A549 (cell line): Measurements from ENCODE around the gene OR9A2. TPM values are rescaled to one million over a fixed set of nuclear protein-coding genes. Genes with fewer than 3 reads are reported as not detected.

ENCODE experiments used
- ATAC-seq, 2 experiments: fragments of 200-7000 bp in 1 of 2; fragments of >200 bp in 1 of 2; cut with Nextera tagmentation in 1 of 2; cut with Tn5 transposase in 1 of 2; 3 replicates each; pipeline versions ENCODE4 v1.8.0 to v1.9.1; 2018 to 2020; ENCODE audit warnings: mild to moderate bottlenecking in 1 of 2, moderate library complexity in 1 of 2
- CTCF ChIA-PET: fragments of 300-600 bp; sonication (Branson Sonifier 250); formaldehyde crosslinking; extraction: SDS; loops from one replicate; lab custom pipeline; 2021; ENCODE audit warnings: antibody characterized with exemption, inconsistent platforms; lab: Yijun Ruan, JAX
- POLR2A ChIA-PET: fragments of 350-600 bp; formaldehyde crosslinking; extraction: SDS; loops from one replicate; lab custom pipeline; 2021; ENCODE audit warnings: antibody characterized with exemption, inconsistent platforms; lab: Yijun Ruan, JAX
- DNase-seq, 2 experiments: peaks; one replicate each; pipeline versions ENCODE4 v3.0.0 to v3.0.0-alpha.2; 2011 to 2016; ENCODE audit warnings: low read depth in 1 of 2, low spot score in 1 of 2
- FAIRE-seq: peaks from 2 replicates; lab custom pipeline; 2011; peaks lifted over from hg19 to GRCh38; lab: Jason Lieb, UNC
- H3K27ac ChIP-seq, 2 experiments: fragments of >200 bp; sonication (Bioruptor Twin); formaldehyde crosslinking; 3 replicates each; pipeline ENCODE4 v1.5.1; 2016 to 2017
- H3K4me1 ChIP-seq: fragments of >200 bp; sonication (Bioruptor Twin); formaldehyde crosslinking; 3 replicates; pipeline ENCODE4 v1.6.1; 2016
- H3K4me2 ChIP-seq: fragments of >200 bp; sonication (Bioruptor Twin); formaldehyde crosslinking; 3 replicates; pipeline ENCODE4 v1.6.1; 2016
- H3K4me3 ChIP-seq: fragments of >200 bp; sonication (Bioruptor Twin); formaldehyde crosslinking; 3 replicates; pipeline ENCODE4 v1.5.1; 2016
- H3K9me3 ChIP-seq: fragments of >200 bp; sonication (Bioruptor Twin); formaldehyde crosslinking; 3 replicates; pipeline ENCODE4 v1.6.1; 2016
- CBX8 ChIP-seq: fragments of 200-600 bp; sonication (generic); IDR thresholded peaks from 2 replicates; pipeline ENCODE4 v1.6.1; 2016
- EP300 ChIP-seq, 2 experiments: fragments of >200 bp; sonication (Bioruptor Twin); formaldehyde crosslinking; IDR thresholded peaks; 2 replicates in 1 of 2; 3 replicates in 1 of 2; pipeline ENCODE4 v1.6.1; 2016 to 2017
- FOSL2 ChIP-seq, 2 experiments: fragments of 450-650 bp in 1 of 2; fragments of >200 bp in 1 of 2; sonication (Bioruptor Twin) in 1 of 2; formaldehyde crosslinking; IDR thresholded peaks; 2 replicates each; pipeline versions ENCODE4 v1.5.0 to v1.6.1; 2016 to 2020; ENCODE audit warnings: mild to moderate bottlenecking in 1 of 2, moderate library complexity in 1 of 2
- FOXS1 ChIP-seq: fragments of 250-450 bp; sonication (Bioruptor Pico); IDR thresholded peaks from 2 replicates; pipeline ENCODE4 v1.5.0; 2020; ENCODE audit warnings: mild to moderate bottlenecking, moderate library complexity
- GATA3 ChIP-seq: IDR thresholded peaks from 2 replicates; pipeline ENCODE4 v1.6.1; 2012; ENCODE audit warnings: borderline replicate concordance
- HMGXB4 ChIP-seq: fragments of 250-450 bp; sonication (Bioruptor Pico); IDR thresholded peaks from 2 replicates; pipeline ENCODE4 v1.5.0; 2021; ENCODE audit warnings: mild to moderate bottlenecking, moderate library complexity, borderline replicate concordance
- JUN ChIP-seq, 2 experiments: fragments of >200 bp; sonication (Bioruptor Twin); formaldehyde crosslinking; IDR thresholded peaks; 2 replicates in 1 of 2; 3 replicates in 1 of 2; pipeline ENCODE4 v1.6.1; 2016 to 2017
- JUNB ChIP-seq: fragments of >200 bp; sonication (Bioruptor Twin); formaldehyde crosslinking; IDR thresholded peaks from 2 replicates; pipeline ENCODE4 v1.6.1; 2016
- KDM1A ChIP-seq: fragments of 200-600 bp; sonication (generic); IDR thresholded peaks from 2 replicates; pipeline ENCODE4 v1.6.1; 2016; ENCODE audit warnings: low read depth, mild to moderate bottlenecking
- MAX ChIP-seq: IDR thresholded peaks from 2 replicates; pipeline ENCODE4 v1.6.1; 2012
- MAZ ChIP-seq: fragments of 150-350 bp; IDR thresholded peaks from 2 replicates; pipeline ENCODE4 v1.6.1; 2014; ENCODE audit warnings: antibody characterized with exemption, low read depth, low read length, borderline replicate concordance
- NFE2L2 ChIP-seq: fragments of 150-350 bp; conservative IDR thresholded peaks from 2 replicates; pipeline ENCODE4 v1.6.1; 2014; ENCODE audit warnings: low read length
- PBX3 ChIP-seq: IDR thresholded peaks from 2 replicates; pipeline ENCODE4 v1.6.1; 2012
- PHF8 ChIP-seq: fragments of 200-600 bp; sonication (generic); IDR thresholded peaks from 2 replicates; pipeline ENCODE4 v1.6.1; 2016; ENCODE audit warnings: low read depth, mild to moderate bottlenecking, antibody characterized with exemption, moderate library complexity, borderline replicate concordance
- POLR2A ChIP-seq: IDR thresholded peaks from 2 replicates; pipeline ENCODE4 v1.6.1; 2012; ENCODE audit warnings: mild to moderate bottlenecking, low read length
- POLR2AphosphoS2 ChIP-seq: conservative IDR thresholded peaks from 2 replicates; pipeline ENCODE4 v1.6.1; 2012; ENCODE audit warnings: low read length, improper control_type of control experiment, inconsistent platforms
- RAD21 ChIP-seq, 2 experiments: fragments of >200 bp in 1 of 2; sonication (Bioruptor Twin) in 1 of 2; formaldehyde crosslinking in 1 of 2; IDR thresholded peaks in 1 of 2; conservative IDR thresholded peaks in 1 of 2; 2 replicates in 1 of 2; 3 replicates in 1 of 2; pipeline ENCODE4 v1.6.1; 2012 to 2018; ENCODE audit warnings: inconsistent platforms in 1 of 2
- RNF2 ChIP-seq: fragments of 200-600 bp; sonication (generic); IDR thresholded peaks from 2 replicates; pipeline ENCODE4 v1.6.1; 2016; ENCODE audit warnings: low read depth, mild to moderate bottlenecking, antibody characterized with exemption, moderate library complexity, borderline replicate concordance
- TFCP2L1 ChIP-seq: fragments of 250-450 bp; sonication (Bioruptor Pico); IDR thresholded peaks from 2 replicates; pipeline ENCODE4 v1.5.0; 2021; ENCODE audit warnings: mild to moderate bottlenecking
- ZC3H11A ChIP-seq: fragments of 450-650 bp; IDR thresholded peaks from 2 replicates; pipeline ENCODE4 v1.6.1; 2014; ENCODE audit warnings: antibody characterized with exemption, mild to moderate bottlenecking
- ZNF302 ChIP-seq: fragments of 250-450 bp; sonication (Bioruptor Pico); IDR thresholded peaks from 2 replicates; pipeline ENCODE4 v1.9.0; 2021; ENCODE audit warnings: inconsistent platforms, mild to moderate bottlenecking, moderate library complexity
- ZSCAN20 ChIP-seq: fragments of 250-450 bp; sonication (Bioruptor Pico); IDR thresholded peaks from 2 replicates; pipeline ENCODE4 v1.8.0; 2022; ENCODE audit warnings: mild to moderate bottlenecking, moderate library complexity
- WGBS: methylation state at CpG from one replicate; pipeline ENCODE4 v1.1.6; 2017; ENCODE audit errors: missing lambda C conversion rate; 5-methylcytosine and 5-hydroxymethylcytosine counted together
- polyA plus RNA-seq, 4 experiments: library from polyadenylated mRNA; depleted of rRNA in 3 of 4; stranded (reverse); fragments of >200 nt; fragmentation: RNase III in 1 of 4; extraction: RNeasy Plus Mini Kit Qiagen cat#74134 plus additional on column Dnase treatment in 1 of 4; gene quantifications; 2 replicates in 3 of 4; 3 replicates in 1 of 4; pipeline ENCODE4 v1.2.3, GENCODE V29; 2011 to 2017
- TF ChIP-seq, protein P1 (sequence below): IDR thresholded peaks from 2 replicates; pipeline ENCODE4 v1.6.1; 2012; ENCODE audit warnings: low read depth, borderline replicate concordance
- TF ChIP-seq, protein P2 (sequence below): fragments of 450-650 bp; IDR thresholded peaks from 2 replicates; pipeline ENCODE4 v1.6.1; 2014; ENCODE audit warnings: antibody characterized with exemption
- TF ChIP-seq, protein P3 (sequence below): fragments of 200-600 bp; sonication (generic); IDR thresholded peaks from 2 replicates; pipeline ENCODE4 v1.6.1; 2016; ENCODE audit warnings: antibody characterized with exemption, mild to moderate bottlenecking, moderate library complexity

OR9A2 gene
- polyA plus RNA-seq, 2 of the 4 experiments (the other 2 are of a cell fraction), result not detected

GRCh38 chr7:143027683-143028082 lies 751 bp upstream of the OR9A2 start:
- 29% methylated on average over 2 of the region's 2 CpGs for WGBS
- TF ChIP-seq, protein P1, sequence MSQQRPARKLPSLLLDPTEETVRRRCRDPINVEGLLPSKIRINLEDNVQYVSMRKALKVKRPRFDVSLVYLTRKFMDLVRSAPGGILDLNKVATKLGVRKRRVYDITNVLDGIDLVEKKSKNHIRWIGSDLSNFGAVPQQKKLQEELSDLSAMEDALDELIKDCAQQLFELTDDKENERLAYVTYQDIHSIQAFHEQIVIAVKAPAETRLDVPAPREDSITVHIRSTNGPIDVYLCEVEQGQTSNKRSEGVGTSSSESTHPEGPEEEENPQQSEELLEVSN, result no peak
- no peak for TF ChIP-seq RNF2
- TF ChIP-seq JUN (IDR thresholded peaks at IDR 0.05), result no peak
- TF ChIP-seq, protein P2, sequence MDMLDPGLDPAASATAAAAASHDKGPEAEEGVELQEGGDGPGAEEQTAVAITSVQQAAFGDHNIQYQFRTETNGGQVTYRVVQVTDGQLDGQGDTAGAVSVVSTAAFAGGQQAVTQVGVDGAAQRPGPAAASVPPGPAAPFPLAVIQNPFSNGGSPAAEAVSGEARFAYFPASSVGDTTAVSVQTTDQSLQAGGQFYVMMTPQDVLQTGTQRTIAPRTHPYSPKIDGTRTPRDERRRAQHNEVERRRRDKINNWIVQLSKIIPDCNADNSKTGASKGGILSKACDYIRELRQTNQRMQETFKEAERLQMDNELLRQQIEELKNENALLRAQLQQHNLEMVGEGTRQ, result no peak
- TF ChIP-seq ZSCAN20 (CRISPR knock-in tag), result no peak
- no peak for TF ChIP-seq TFCP2L1 (CRISPR knock-in tag)
- TF ChIP-seq CBX8, result no peak
- TF ChIP-seq JUNB, result no peak
- TF ChIP-seq KDM1A, result no peak
- TF ChIP-seq FOSL2 (IDR thresholded peaks at IDR 0.05), result no peak
- no peak for TF ChIP-seq FOSL2 (CRISPR knock-in tag; IDR thresholded peaks at IDR 0.05)
- TF ChIP-seq PHF8, result no peak
- TF ChIP-seq ZNF302, result no peak
- no peak for TF ChIP-seq MAX
- TF ChIP-seq GATA3, result no peak
- no peak for TF ChIP-seq RAD21 (conservative IDR thresholded peaks at IDR 0.05 in 1 of 2, IDR thresholded peaks at IDR 0.05 in 1 of 2)
- no peak for TF ChIP-seq ZC3H11A
- TF ChIP-seq POLR2AphosphoS2, result no peak
- no peak for TF ChIP-seq NFE2L2
- no peak overlapping the region for H3K4me3 ChIP-seq
- H3K9me3 ChIP-seq, result no peaks in the 10 kb centered on the region
- ChIA-PET POLR2A (no interaction called here), CTCF (interaction anchor here (1.5 kb wide), 1 partner anchor 187 kb away, joined by 3 read pairs; no protein-coding TSS in a partner anchor)
- FAIRE-seq (no peak), ATAC-seq (no peak), DNase-seq (no peak)
- H3K4me1 ChIP-seq, result no peaks in the 10 kb centered on the region
- no peak overlapping the region for H3K27ac ChIP-seq
- no peak overlapping the region for H3K4me2 ChIP-seq

DNA sequence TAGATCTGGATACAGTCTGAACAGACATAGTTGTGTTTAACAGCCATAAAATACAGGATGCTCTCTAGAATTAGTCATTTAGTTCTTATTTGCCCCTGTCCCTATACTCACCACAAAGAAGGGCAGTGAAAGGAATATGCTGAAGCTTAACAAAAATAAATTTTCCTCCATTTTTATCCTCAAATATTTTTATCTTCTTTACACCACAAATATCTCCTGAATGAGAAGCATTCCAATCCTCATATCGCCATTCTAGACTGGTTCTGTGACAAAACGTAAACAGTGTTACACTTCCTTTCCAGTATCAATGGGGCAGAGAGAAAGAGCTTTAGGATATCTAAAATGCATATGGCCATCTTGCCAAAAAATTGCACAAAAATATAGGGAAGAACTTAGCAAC lies 1.6 kb downstream of the OR9A2 start:
- CTCF ChIA-PET, result interaction anchor here (0.6 kb wide), 1 partner anchor 1489 kb away, joined by 3 read pairs; no protein-coding TSS in a partner anchor
- Histone ChIP-seq H3K4me1 (no peaks in the 10 kb centered on the region), H3K9me3 (no peaks in the 10 kb centered on the region), H3K4me2 (no peak overlapping the region), H3K4me3 (no peak overlapping the region), H3K27ac (no peak overlapping the region)
- TF ChIP-seq FOXS1 (CRISPR knock-in tag) (no peak), ZSCAN20 (CRISPR knock-in tag) (no peak), MAZ (no peak), POLR2A (no peak), EP300 (IDR thresholded peaks at IDR 0.05) (no peak), HMGXB4 (CRISPR knock-in tag) (no peak), PBX3 (no peak)
- TF ChIP-seq, protein P3, sequence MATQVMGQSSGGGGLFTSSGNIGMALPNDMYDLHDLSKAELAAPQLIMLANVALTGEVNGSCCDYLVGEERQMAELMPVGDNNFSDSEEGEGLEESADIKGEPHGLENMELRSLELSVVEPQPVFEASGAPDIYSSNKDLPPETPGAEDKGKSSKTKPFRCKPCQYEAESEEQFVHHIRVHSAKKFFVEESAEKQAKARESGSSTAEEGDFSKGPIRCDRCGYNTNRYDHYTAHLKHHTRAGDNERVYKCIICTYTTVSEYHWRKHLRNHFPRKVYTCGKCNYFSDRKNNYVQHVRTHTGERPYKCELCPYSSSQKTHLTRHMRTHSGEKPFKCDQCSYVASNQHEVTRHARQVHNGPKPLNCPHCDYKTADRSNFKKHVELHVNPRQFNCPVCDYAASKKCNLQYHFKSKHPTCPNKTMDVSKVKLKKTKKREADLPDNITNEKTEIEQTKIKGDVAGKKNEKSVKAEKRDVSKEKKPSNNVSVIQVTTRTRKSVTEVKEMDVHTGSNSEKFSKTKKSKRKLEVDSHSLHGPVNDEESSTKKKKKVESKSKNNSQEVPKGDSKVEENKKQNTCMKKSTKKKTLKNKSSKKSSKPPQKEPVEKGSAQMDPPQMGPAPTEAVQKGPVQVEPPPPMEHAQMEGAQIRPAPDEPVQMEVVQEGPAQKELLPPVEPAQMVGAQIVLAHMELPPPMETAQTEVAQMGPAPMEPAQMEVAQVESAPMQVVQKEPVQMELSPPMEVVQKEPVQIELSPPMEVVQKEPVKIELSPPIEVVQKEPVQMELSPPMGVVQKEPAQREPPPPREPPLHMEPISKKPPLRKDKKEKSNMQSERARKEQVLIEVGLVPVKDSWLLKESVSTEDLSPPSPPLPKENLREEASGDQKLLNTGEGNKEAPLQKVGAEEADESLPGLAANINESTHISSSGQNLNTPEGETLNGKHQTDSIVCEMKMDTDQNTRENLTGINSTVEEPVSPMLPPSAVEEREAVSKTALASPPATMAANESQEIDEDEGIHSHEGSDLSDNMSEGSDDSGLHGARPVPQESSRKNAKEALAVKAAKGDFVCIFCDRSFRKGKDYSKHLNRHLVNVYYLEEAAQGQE, result no peak
- peak; percentile 36 for FAIRE-seq
- no peak for ATAC-seq
- WGBS, result 34% methylated on average over 2 of the region's 2 CpGs
- DNase-seq, result no peak
- POLR2A ChIA-PET, result no interaction called here
